GM12878 (cell line): ENCODE measurements around the gene DNAH5.

Source experiments
- CBX3 ChIP-seq: fragments of 200-600 bp; sonication (generic); IDR thresholded peaks from 2 replicates; pipeline ENCODE4 v1.6.1; 2016; ENCODE audit warnings: low read depth, borderline replicate concordance
- EZH2 ChIP-seq: IDR thresholded peaks from 2 replicates; pipeline ENCODE4 v1.6.1; 2012; ENCODE audit warnings: low read depth, mild to moderate bottlenecking, control low read depth, inconsistent platforms, low read length, borderline replicate concordance; ENCODE audit not compliant: control insufficient read depth
- MTA3 ChIP-seq: IDR thresholded peaks from 2 replicates; pipeline ENCODE4 v1.6.1; 2012; ENCODE audit warnings: low read length, inconsistent platforms, borderline replicate concordance
- POLR2AphosphoS5 ChIP-seq: IDR thresholded peaks from 2 replicates; pipeline ENCODE4 v1.6.1; 2011; ENCODE audit warnings: mild to moderate bottlenecking, low read length, inconsistent platforms
- RCOR1 ChIP-seq: conservative IDR thresholded peaks from 2 replicates; pipeline ENCODE4 v1.6.1; 2012; ENCODE audit warnings: low read depth, low read length, improper control_type of control experiment
- RFX5 ChIP-seq: IDR thresholded peaks from 2 replicates; pipeline ENCODE4 v1.6.1; 2011; ENCODE audit warnings: low read depth, low read length, improper control_type of control experiment
- SREBF2 ChIP-seq: IDR thresholded peaks from 2 replicates; pipeline ENCODE4 v1.6.1; 2012; ENCODE audit warnings: mild to moderate bottlenecking, low read length
- YY1 ChIP-seq: IDR thresholded peaks from 2 replicates; pipeline ENCODE4 v1.6.1; 2011; ENCODE audit warnings: low read depth, mild to moderate bottlenecking, low read length
- TF ChIP-seq, protein P1 (sequence below), 3 experiments: IDR thresholded peaks in 2 of 3; conservative IDR thresholded peaks in 1 of 3; 2 replicates each; pipeline ENCODE4 v1.5.1; 2011; ENCODE audit warnings: low read depth in 3 of 3, low read length in 3 of 3, mild to moderate bottlenecking in 3 of 3, control low read depth in 2 of 3, moderate library complexity in 2 of 3, inconsistent platforms in 1 of 3, mixed read lengths in 1 of 3; ENCODE audit not compliant: control insufficient read depth in 2 of 3, insufficient read depth in 1 of 3; ENCODE audit errors: extremely low read depth in 1 of 3

GRCh38 chr5:13926731-13927130, 17.8 kb downstream of the DNAH5 start:
- TF ChIP-seq MTA3 = no peak
- no peak for TF ChIP-seq YY1
- no peak for TF ChIP-seq EZH2
- no peak for TF ChIP-seq CBX3
- TF ChIP-seq RCOR1 = no peak
- TF ChIP-seq, protein P1, sequence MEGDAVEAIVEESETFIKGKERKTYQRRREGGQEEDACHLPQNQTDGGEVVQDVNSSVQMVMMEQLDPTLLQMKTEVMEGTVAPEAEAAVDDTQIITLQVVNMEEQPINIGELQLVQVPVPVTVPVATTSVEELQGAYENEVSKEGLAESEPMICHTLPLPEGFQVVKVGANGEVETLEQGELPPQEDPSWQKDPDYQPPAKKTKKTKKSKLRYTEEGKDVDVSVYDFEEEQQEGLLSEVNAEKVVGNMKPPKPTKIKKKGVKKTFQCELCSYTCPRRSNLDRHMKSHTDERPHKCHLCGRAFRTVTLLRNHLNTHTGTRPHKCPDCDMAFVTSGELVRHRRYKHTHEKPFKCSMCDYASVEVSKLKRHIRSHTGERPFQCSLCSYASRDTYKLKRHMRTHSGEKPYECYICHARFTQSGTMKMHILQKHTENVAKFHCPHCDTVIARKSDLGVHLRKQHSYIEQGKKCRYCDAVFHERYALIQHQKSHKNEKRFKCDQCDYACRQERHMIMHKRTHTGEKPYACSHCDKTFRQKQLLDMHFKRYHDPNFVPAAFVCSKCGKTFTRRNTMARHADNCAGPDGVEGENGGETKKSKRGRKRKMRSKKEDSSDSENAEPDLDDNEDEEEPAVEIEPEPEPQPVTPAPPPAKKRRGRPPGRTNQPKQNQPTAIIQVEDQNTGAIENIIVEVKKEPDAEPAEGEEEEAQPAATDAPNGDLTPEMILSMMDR (IDR thresholded peaks at IDR 0.05 in 2 of 3, conservative IDR thresholded peaks at IDR 0.05 in 1 of 3; ENCODE audit: control insufficient read depth in 2 of 3, extremely low read depth in 1 of 3, insufficient read depth in 1 of 3, low read depth in 3 of 3, low read length in 3 of 3) = no peak
- no peak for TF ChIP-seq SREBF2
- TF ChIP-seq RFX5 = no peak
- TF ChIP-seq POLR2AphosphoS5 = no peak
